Measurements from ENCODE around the gene MEIS1. TPM values are rescaled to one million over a fixed set of nuclear protein-coding genes. Genes with fewer than 3 reads are reported as not detected.

The MEIS1 gene
- total and polyA plus RNA-seq, 2 experiments from 2014 or later: 115 to 121 TPM

GRCh38 chr2:66448136-66448991 is 13.4 kb downstream of the MEIS1 start:
- Histone ChIP-seq H3K27me3 (no peaks in the 10 kb centered on the region), H3K36me3 (peaks cover 25% of the 10 kb centered on the region), H3K9me3 (ENCODE audit: low read depth) (no peaks in the 10 kb centered on the region), H3K4me3 (peak overlapping the region; percentile 94), H3K27ac (peak overlapping the region; percentile 99), H3K4me1 (ENCODE audit: low read depth) (peaks cover 42% of the 10 kb centered on the region)
- no peak for DNase-seq (ENCODE audit: low read depth in 1 of 2, low spot score in 1 of 2)
- TF ChIP-seq, protein P1, sequence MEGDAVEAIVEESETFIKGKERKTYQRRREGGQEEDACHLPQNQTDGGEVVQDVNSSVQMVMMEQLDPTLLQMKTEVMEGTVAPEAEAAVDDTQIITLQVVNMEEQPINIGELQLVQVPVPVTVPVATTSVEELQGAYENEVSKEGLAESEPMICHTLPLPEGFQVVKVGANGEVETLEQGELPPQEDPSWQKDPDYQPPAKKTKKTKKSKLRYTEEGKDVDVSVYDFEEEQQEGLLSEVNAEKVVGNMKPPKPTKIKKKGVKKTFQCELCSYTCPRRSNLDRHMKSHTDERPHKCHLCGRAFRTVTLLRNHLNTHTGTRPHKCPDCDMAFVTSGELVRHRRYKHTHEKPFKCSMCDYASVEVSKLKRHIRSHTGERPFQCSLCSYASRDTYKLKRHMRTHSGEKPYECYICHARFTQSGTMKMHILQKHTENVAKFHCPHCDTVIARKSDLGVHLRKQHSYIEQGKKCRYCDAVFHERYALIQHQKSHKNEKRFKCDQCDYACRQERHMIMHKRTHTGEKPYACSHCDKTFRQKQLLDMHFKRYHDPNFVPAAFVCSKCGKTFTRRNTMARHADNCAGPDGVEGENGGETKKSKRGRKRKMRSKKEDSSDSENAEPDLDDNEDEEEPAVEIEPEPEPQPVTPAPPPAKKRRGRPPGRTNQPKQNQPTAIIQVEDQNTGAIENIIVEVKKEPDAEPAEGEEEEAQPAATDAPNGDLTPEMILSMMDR (IDR thresholded peaks at IDR 0.05; ENCODE audit: low read depth, low read length): no peak

- Histone ChIP-seq H3K4me1 (ENCODE audit: low read depth) (peaks cover 30% of the 10 kb centered on the region), H3K36me3 (peaks cover 35% of the 10 kb centered on the region)
Observed at GRCh38 chr2:66452214-66452613, 17.3 kb downstream of the MEIS1 start.

GRCh38 chr2:66452917-66453316 is 18.0 kb downstream of the MEIS1 start:
- no peak for DNase-seq (ENCODE audit: low read depth in 1 of 2, low spot score in 1 of 2)
- TF ChIP-seq, protein P1 (IDR thresholded peaks at IDR 0.05; ENCODE audit: low read depth, low read length): no peak
- H3K27me3 ChIP-seq: no peaks in the 10 kb centered on the region
- H3K4me1 ChIP-seq (ENCODE audit: low read depth): peaks cover 28% of the 10 kb centered on the region
- no peak overlapping the region for H3K4me3 ChIP-seq
- H3K27ac ChIP-seq: peak overlapping the region; percentile 15
- H3K9me3 ChIP-seq (ENCODE audit: low read depth): no peaks in the 10 kb centered on the region
- H3K36me3 ChIP-seq: peaks cover 35% of the 10 kb centered on the region

More at GRCh38 chr2:66452214-66452613, 17.3 kb downstream of the MEIS1 start:
- Histone ChIP-seq H3K27me3 (no peaks in the 10 kb centered on the region), H3K27ac (peak overlapping the region; percentile 12), H3K9me3 (ENCODE audit: low read depth) (no peaks in the 10 kb centered on the region), H3K4me3 (no peak overlapping the region)
- no peak for DNase-seq (ENCODE audit: low read depth in 1 of 2, low spot score in 1 of 2)
- TF ChIP-seq, protein P1 (IDR thresholded peaks at IDR 0.05; ENCODE audit: low read depth, low read length): no peak

GRCh38 chr2:66455490-66455889 is 20.6 kb downstream of the MEIS1 start:
- no peak for DNase-seq (ENCODE audit: low read depth in 1 of 2, low spot score in 1 of 2)
- Histone ChIP-seq H3K27ac (peak overlapping the region; percentile 49), H3K36me3 (peaks cover 38% of the 10 kb centered on the region), H3K4me3 (no peak overlapping the region), H3K27me3 (no peaks in the 10 kb centered on the region), H3K9me3 (ENCODE audit: low read depth) (no peaks in the 10 kb centered on the region), H3K4me1 (ENCODE audit: low read depth) (peaks cover 37% of the 10 kb centered on the region)
- TF ChIP-seq, protein P1 (IDR thresholded peaks at IDR 0.05; ENCODE audit: low read depth, low read length): no peak

DNA sequence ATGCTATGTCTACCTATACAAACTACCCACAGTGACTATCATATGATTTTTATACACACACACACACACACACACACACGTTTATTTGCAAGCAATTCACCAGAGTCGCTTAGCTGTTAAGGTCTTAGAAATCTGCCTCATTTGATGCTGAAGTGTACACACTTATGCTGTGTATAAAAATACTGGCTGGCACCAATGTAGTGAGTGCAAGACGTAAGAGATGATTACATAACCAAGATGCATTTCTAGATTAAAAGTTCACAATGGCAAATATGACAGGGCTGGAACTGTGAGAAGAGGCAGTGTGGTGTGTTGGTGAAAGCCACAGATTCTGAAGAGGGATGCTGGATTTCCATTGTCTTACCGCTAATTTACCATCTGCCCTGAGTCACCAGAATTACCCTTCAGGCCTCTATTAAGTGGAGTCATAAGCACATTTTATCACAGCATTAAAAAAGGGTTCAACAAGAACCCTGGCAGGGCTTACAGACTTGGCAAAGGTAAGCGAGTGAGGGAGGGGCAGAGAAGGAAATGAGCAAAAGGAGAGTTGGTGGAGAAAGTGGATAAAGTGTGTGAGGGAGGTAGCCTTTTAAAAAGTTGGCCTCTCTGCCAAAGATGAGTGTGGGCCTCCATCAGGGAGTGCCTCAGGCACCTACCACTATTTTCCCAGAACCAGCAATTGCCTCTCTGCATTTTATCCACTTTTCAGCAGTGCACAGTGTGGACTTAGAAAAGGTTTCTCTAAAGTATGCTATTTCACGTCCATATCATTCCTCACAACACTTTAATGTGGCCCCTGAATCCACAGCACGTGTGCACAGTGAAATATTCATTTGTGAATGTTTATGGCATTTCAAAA is 21.5 kb downstream of the MEIS1 start:
- no peaks in the 10 kb centered on the region for H3K27me3 ChIP-seq
- no peaks in the 10 kb centered on the region for H3K9me3 ChIP-seq (ENCODE audit: low read depth)
- H3K36me3 ChIP-seq: peaks cover 44% of the 10 kb centered on the region
- H3K27ac ChIP-seq: peak overlapping the region; percentile 49
- TF ChIP-seq, protein P1 (IDR thresholded peaks at IDR 0.05; ENCODE audit: low read depth, low read length): no peak
- no peak for DNase-seq (ENCODE audit: low read depth in 1 of 2, low spot score in 1 of 2)
- H3K4me3 ChIP-seq: no peak overlapping the region
- H3K4me1 ChIP-seq (ENCODE audit: low read depth): peaks cover 38% of the 10 kb centered on the region
